Measurements from ENCODE around the gene PGAP2. TPM values are rescaled to one million over a fixed set of nuclear protein-coding genes. Genes with fewer than 3 reads are reported as not detected.

PGAP2 gene
- total and polyA plus RNA-seq, 10 of the 15 experiments (the other 5 are each of a cell fraction or from before 2014, with no cell fraction given), result 12.3 to 37.4 (median 31.9) TPM

DNA sequence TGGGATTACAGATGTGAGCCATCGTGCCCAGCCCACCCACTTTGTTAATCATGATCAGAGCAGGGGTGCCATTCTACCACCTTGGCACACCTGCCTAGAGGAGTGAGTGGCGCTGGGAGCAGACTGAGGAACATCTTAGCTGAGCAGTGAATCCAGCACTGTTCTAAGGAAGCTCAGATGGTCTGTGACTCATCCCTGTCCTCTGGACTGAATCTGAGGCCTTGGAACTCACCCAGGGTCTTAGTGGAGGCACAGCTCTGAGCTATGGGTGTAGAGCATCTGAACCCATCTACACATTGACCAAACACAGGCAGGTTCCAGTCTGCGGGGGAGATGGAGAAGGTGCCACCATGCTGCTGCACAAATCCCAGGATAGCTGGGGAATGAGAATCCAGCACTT is 14.9 kb downstream of the PGAP2 start:
- no peak overlapping the region for H3K27ac ChIP-seq (ENCODE audit: control insufficient read depth, insufficient read depth)
- H3K27me3 ChIP-seq (replicated peaks in 1 of 2; ENCODE audit: control insufficient read depth in 2 of 2, insufficient read depth in 2 of 2, low read length in 1 of 2), result no peaks in the 10 kb centered on the region
- ATAC-seq (no peak), DNase-seq (ENCODE audit: low read depth, low spot score) (no peak), FAIRE-seq (no peak)
- no peak overlapping the region for H3K4me2 ChIP-seq (ENCODE audit: control insufficient read depth, insufficient read depth)
- H4K20me1 ChIP-seq (ENCODE audit: control insufficient read depth, insufficient read depth), result no peaks in the 10 kb centered on the region
- peaks cover 9 to 31% of the 10 kb centered on the region in 2 experiments; a peak in 3 of 4 replicates for H3K36me3 ChIP-seq (ENCODE audit: control insufficient read depth in 2 of 2, insufficient read depth in 2 of 2, low read length in 1 of 2)
- intact Hi-C loops (cut with micrococcal nuclease; ENCODE audit: unreplicated experiment), result no loop called here
- in situ Hi-C loops (cut with MboI), result no loop called here
- POLR2A ChIA-PET, result no interaction called here
- RAD21 ChIA-PET (ENCODE audit: unreplicated experiment), result interaction anchor here (1.0 kb wide), 1 partner anchor 18 kb away, joined by 3 read pairs; no protein-coding TSS in a partner anchor
- 94% methylated on average over 3 of the region's 3 CpGs for WGBS (ENCODE audit: insufficient coverage, insufficient replicate concordance, low lambda C conversion rate, missing lambda C conversion rate)
- peaks cover 2% of the 10 kb centered on the region; the same call in 1 of the 2 replicates for H3K4me1 ChIP-seq (ENCODE audit: control insufficient read depth, insufficient read depth, low read length)
- no TSS peak for BruUV-seq (replicated peaks)
- no peak overlapping the region for H3K9ac ChIP-seq (ENCODE audit: control insufficient read depth, insufficient read depth, low read length)
- no peak overlapping the region for H2AFZ ChIP-seq (ENCODE audit: control insufficient read depth, low read depth, low read length)
- TF ChIP-seq NR2C1 (IDR thresholded peaks at IDR 0.05) (no peak), RAD21 (IDR thresholded peaks at IDR 0.05; ENCODE audit: insufficient read depth, low read depth, low read length) (no peak), EED (IDR thresholded peaks at IDR 0.05; ENCODE audit: low read depth) (no peak), IKZF2 (IDR thresholded peaks at IDR 0.05) (no peak), ZNF384 (IDR thresholded peaks at IDR 0.05; ENCODE audit: borderline replicate concordance, low read depth, low read length) (no peak), SUZ12 (IDR thresholded peaks at IDR 0.05; ENCODE audit: unreplicated experiment) (no peak), NFYB (IDR thresholded peaks at IDR 0.05; ENCODE audit: insufficient read depth, low read depth, low read length) (no peak), RAD51 (IDR thresholded peaks at IDR 0.05) (no peak), BHLHE40 (IDR thresholded peaks at IDR 0.05; ENCODE audit: borderline replicate concordance in 1 of 2, low read depth in 2 of 2, low read length in 1 of 2) (no peak), SMAD1 (IDR thresholded peaks at IDR 0.05; ENCODE audit: low read depth, partially characterized antibody) (no peak), MEF2B (IDR thresholded peaks at IDR 0.05; ENCODE audit: partially characterized antibody, poor library complexity, severe bottlenecking) (no peak), MTA2 (IDR thresholded peaks at IDR 0.05; ENCODE audit: low read depth) (no peak), CBX5 (IDR thresholded peaks at IDR 0.05; ENCODE audit: low read depth) (no peak), ETV6 (conservative IDR thresholded peaks at IDR 0.05 in 1 of 2, IDR thresholded peaks at IDR 0.05 in 1 of 2; ENCODE audit: borderline replicate concordance in 1 of 2, low read depth in 1 of 2) (no peak)
- TF ChIP-seq, protein P1, sequence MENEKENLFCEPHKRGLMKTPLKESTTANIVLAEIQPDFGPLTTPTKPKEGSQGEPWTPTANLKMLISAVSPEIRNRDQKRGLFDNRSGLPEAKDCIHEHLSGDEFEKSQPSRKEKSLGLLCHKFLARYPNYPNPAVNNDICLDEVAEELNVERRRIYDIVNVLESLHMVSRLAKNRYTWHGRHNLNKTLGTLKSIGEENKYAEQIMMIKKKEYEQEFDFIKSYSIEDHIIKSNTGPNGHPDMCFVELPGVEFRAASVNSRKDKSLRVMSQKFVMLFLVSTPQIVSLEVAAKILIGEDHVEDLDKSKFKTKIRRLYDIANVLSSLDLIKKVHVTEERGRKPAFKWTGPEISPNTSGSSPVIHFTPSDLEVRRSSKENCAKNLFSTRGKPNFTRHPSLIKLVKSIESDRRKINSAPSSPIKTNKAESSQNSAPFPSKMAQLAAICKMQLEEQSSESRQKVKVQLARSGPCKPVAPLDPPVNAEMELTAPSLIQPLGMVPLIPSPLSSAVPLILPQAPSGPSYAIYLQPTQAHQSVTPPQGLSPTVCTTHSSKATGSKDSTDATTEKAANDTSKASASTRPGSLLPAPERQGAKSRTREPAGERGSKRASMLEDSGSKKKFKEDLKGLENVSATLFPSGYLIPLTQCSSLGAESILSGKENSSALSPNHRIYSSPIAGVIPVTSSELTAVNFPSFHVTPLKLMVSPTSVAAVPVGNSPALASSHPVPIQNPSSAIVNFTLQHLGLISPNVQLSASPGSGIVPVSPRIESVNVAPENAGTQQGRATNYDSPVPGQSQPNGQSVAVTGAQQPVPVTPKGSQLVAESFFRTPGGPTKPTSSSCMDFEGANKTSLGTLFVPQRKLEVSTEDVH (IDR thresholded peaks at IDR 0.05; ENCODE audit: low read depth, partially characterized antibody), result no peak
- H3K79me2 ChIP-seq (ENCODE audit: control insufficient read depth, insufficient read depth, low read length), result no peaks in the 10 kb centered on the region
- CTCF ChIA-PET, result interaction anchor here (0.6 to 3.8 kb wide), 10 partner anchors 13 to 250 kb away, joined by 3 to 26 read pairs (median 3); partner anchors contain the start of gene RHOG
- no peak overlapping the region for H3K4me3 ChIP-seq
- SMC1A ChIA-PET (ENCODE audit: uncharacterized antibody, unreplicated experiment), result interaction anchor here (1.1 to 1.3 kb wide), 2 partner anchors 18 to 249 kb away, joined by 3 to 4 read pairs; no protein-coding TSS in a partner anchor
- no peaks in the 10 kb centered on the region for H3K9me3 ChIP-seq (replicated peaks; ENCODE audit: control insufficient read depth, insufficient read depth, low read length)

Data from GM12878 (cell line).